HEK293T (cell line): ENCODE measurements around the gene AKR1C3.
A peak's percentile ranks its signal among the peaks of the same experiment; 100 is the strongest.
"Not testable (repeated sequence)": the region's sequence is repeated elsewhere in the genome, so short reads cannot be mapped to it uniquely, and the experiment has no call there.

ENCODE experiments used
- CTCF ChIA-PET: fragments of 350-600 bp; formaldehyde crosslinking; extraction: SDS; loops from one replicate; lab custom pipeline; 2021; ENCODE audit warnings: antibody characterized with exemption, inconsistent platforms; lab: Yijun Ruan, JAX
- POLR2A ChIA-PET: fragments of 350-600 bp; formaldehyde crosslinking; extraction: SDS; loops from one replicate; lab custom pipeline; 2020; ENCODE audit warnings: antibody characterized with exemption, inconsistent platforms; lab: Yijun Ruan, JAX
- DNase-seq: peaks from one replicate; pipeline ENCODE4 v3.0.0; 2012; ENCODE audit warnings: mixed read lengths; ENCODE audit errors: extremely low spot score
- ARNT ChIP-seq: fragments of 450-650 bp; IDR thresholded peaks from 2 replicates; pipeline ENCODE4 v1.6.1; 2017; ENCODE audit warnings: mild to moderate bottlenecking
- BHLHE40 ChIP-seq: fragments of 450-650 bp; IDR thresholded peaks from 2 replicates; pipeline ENCODE4 v1.6.1; 2016; ENCODE audit warnings: mild to moderate bottlenecking, moderate library complexity, borderline replicate concordance
- CTBP1 ChIP-seq: fragments of 450-650 bp; IDR thresholded peaks from 2 replicates; pipeline ENCODE4 v1.6.1; 2016; ENCODE audit warnings: borderline replicate concordance
- ELF4 ChIP-seq: fragments of 450-650 bp; IDR thresholded peaks from 2 replicates; pipeline ENCODE4 v1.6.1; 2017; ENCODE audit warnings: antibody characterized with exemption
- FOXA1 ChIP-seq: fragments of 450-650 bp; IDR thresholded peaks from 2 replicates; pipeline ENCODE4 v1.6.1; 2016; ENCODE audit warnings: mild to moderate bottlenecking
- FOXK2 ChIP-seq: fragments of 450-650 bp; IDR thresholded peaks from 2 replicates; pipeline ENCODE4 v1.6.1; 2016; ENCODE audit warnings: mild to moderate bottlenecking
- FOXM1 ChIP-seq: fragments of 450-650 bp; IDR thresholded peaks from 2 replicates; pipeline ENCODE4 v1.6.1; 2017; ENCODE audit warnings: mild to moderate bottlenecking, borderline replicate concordance
- HDGF ChIP-seq: fragments of 450-650 bp; IDR thresholded peaks from 2 replicates; pipeline ENCODE4 v1.6.1; 2017; ENCODE audit warnings: antibody characterized with exemption, borderline replicate concordance
- L3MBTL2 ChIP-seq: fragments of 450-650 bp; conservative IDR thresholded peaks from 2 replicates; pipeline ENCODE4 v1.6.1; 2016; ENCODE audit warnings: mild to moderate bottlenecking
- LEF1 ChIP-seq: fragments of 450-650 bp; IDR thresholded peaks from 2 replicates; pipeline ENCODE4 v1.6.1; 2017; ENCODE audit warnings: mild to moderate bottlenecking, borderline replicate concordance
- NFRKB ChIP-seq: fragments of 450-650 bp; IDR thresholded peaks from 2 replicates; pipeline ENCODE4 v1.6.1; 2016; ENCODE audit warnings: mild to moderate bottlenecking, moderate library complexity
- SP1 ChIP-seq: fragments of 450-650 bp; IDR thresholded peaks from 2 replicates; pipeline ENCODE4 v1.6.1; 2017
- SUZ12 ChIP-seq: fragments of 450-650 bp; IDR thresholded peaks from 2 replicates; pipeline ENCODE4 v1.6.1; 2016; ENCODE audit warnings: mild to moderate bottlenecking
- TARDBP ChIP-seq: fragments of 450-650 bp; IDR thresholded peaks from 2 replicates; pipeline ENCODE4 v1.6.1; 2016
- ZNF384 ChIP-seq: fragments of 450-650 bp; IDR thresholded peaks from 2 replicates; pipeline ENCODE4 v1.6.1; 2016
- TF ChIP-seq, protein P1 (sequence below): fragments of 450-650 bp; IDR thresholded peaks from 2 replicates; pipeline ENCODE4 v1.6.1; 2016

Gene AKR1C3

DNA sequence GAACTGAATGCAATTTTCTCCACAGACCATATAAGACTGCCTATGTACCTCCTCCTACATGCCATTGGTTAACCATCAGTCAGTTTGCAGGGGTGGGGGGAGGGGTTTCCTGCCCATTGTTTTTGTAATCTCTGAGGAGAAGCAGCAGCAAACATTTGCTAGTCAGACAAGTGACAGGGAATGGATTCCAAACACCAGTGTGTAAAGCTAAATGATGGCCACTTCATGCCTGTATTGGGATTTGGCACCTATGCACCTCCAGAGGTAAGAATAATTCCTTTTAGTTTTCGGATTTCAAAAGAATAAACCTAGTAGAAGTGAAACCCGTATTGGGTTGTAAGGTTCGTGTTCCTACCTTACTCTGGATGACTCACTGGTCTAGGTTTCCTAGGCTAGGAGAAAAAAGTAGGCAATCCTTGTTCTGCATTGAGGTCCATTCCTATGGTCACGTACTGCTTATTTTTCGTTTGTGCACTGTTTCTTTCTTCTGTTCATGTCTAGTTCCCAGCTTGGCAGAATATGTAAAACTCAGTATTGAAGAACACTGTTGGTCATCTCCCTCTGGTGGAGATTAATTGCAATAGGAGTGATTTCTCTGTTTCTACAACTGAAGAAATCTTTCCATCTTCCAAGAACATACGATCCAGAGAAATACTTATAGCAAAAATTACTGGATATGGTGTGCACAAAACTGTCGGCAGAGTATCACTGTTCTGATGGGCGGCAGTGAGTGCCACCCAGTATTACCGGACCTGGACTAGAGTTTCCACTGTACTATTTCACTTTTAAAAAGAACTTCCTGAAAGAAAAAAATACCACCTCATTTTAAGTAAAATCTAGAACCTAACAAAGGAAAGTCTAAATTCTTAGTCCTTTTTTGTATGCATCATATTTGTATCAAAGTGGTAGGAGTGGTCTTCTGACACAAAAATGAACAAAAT, at the start of gene AKR1C3:
Gene AKR1C3 (plus strand): TSS at position 150 of the 941 bp plus-strand sequence. CDS start 31 bp downstream, at position 181.
- CTCF ChIA-PET: no interaction called here
- POLR2A ChIA-PET: no interaction called here
- DNase-seq: peak; percentile 21
- TF ChIP-seq, protein P1, sequence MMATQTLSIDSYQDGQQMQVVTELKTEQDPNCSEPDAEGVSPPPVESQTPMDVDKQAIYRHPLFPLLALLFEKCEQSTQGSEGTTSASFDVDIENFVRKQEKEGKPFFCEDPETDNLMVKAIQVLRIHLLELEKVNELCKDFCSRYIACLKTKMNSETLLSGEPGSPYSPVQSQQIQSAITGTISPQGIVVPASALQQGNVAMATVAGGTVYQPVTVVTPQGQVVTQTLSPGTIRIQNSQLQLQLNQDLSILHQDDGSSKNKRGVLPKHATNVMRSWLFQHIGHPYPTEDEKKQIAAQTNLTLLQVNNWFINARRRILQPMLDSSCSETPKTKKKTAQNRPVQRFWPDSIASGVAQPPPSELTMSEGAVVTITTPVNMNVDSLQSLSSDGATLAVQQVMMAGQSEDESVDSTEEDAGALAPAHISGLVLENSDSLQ: no peak
- TF ChIP-seq ZNF384 (no peak), CTBP1 (no peak)

DNA sequence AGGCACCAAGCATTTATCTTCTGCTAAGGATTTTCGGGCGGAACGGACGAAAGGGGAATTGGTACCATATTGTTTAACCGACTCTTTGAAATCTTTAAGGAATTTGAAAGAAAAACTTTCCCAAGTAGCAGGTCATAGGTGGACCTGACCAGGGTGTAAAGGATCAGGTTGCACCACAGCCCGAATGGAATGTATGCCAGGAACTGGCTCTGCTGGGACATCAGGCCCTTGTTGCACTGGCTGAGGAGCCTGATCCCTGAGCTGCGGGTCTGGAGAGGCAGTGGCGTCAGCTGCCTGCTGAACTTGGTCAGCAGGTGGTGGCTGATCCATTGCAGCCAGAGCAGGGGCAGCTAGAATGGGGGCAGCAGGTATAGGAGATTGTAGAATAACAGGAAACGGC, 49.1 kb upstream of the AKR1C3 start:
- CTCF ChIA-PET: no interaction called here
- no peak for DNase-seq
- TF ChIP-seq TARDBP (no peak), FOXM1 (no peak), CTBP1 (no peak), ARNT (no peak), ELF4 (no peak), HDGF (no peak), FOXA1 (no peak), ZNF384 (no peak), SUZ12 (no peak), FOXK2 (no peak), L3MBTL2 (no peak), NFRKB (no peak), SP1 (no peak), BHLHE40 (no peak)
- TF ChIP-seq, protein P1: no peak
- POLR2A ChIA-PET: no interaction called here

DNA sequence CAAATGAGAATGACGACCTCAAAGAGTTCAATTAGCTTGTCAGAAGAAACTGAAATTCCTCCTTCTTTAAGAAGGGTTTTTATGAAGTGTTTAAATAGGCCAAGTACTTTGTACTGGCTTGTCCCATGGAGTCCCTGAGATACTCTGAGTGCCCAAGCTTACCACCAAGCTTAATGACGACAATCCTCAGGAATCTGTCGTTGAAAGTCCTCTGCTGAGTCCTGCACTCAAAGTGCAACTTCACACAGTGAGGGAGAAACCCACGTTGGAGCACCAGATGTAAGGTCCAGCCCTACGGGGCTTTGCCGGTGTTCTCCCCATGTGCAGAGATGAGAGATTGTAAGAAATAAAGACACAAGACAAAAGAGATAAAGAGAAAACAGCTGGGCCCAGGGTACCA, 47.8 kb upstream of the AKR1C3 start:
- CTCF ChIA-PET: no interaction called here
- DNase-seq: no peak
- TF ChIP-seq SP1: no peak
- POLR2A ChIA-PET: no interaction called here

DNA sequence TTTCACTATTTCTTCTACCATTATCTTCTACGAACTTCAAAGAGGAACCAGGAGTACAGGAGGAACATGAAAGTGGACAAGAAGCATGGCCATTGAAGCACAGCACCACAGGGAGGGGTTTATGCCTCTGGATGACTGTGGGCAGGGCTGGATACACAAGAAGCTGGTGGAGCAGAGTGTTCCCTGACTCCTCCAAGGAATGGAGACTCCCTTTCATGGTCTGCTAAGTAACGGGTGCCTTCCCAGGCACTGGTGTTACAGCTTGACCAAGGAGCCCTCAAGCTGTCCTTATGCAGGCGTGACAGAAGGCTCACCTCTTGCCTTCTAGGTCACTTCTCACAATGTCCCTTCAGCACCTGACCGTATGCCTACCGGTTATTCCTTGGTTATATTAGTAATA, 47.2 kb upstream of the AKR1C3 start:
- DNase-seq, CTCF ChIA-PET, POLR2A ChIA-PET: not testable (repeated sequence)

DNA sequence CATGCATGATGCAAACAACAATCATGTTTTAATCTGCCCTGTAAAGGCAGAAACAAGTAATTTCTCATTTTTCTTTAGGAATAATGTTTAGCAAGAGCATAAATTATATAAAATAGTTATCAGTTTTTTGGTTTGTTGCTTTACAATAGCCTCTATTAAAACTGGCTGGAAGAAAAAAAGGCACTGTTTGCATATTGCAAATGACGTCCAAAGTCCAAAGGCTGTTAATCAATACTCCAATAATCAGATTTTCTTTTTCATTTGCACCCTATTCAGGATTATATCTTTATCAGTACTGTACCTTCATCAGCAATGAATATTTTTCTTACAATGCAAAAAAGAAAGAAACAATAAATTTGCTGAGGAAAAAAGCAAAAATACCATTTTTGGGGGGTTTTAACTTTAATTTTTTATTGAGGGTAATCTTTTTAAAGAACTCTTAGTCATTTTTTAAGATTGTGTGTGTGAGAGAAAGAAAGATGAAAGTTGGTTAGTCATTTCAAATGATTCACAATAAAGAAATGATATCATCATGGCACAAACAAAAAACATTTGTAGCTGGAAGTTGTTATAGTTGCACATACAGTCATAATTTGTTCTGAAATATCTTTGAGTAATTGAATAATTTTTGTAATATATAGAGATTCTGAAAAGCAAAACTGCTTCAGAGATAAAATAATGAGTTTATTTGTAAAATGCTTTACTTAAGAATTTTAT, 46.1 kb upstream of the AKR1C3 start:
- POLR2A ChIA-PET: no interaction called here
- DNase-seq: no peak
- CTCF ChIA-PET: no interaction called here
- no peak for TF ChIP-seq TARDBP
- TF ChIP-seq ARNT: no peak
- TF ChIP-seq, protein P1: no peak
- TF ChIP-seq FOXM1: no peak
- no peak for TF ChIP-seq LEF1
- no peak for TF ChIP-seq CTBP1
- TF ChIP-seq NFRKB: no peak
- no peak for TF ChIP-seq FOXK2
- no peak for TF ChIP-seq BHLHE40
- no peak for TF ChIP-seq L3MBTL2
- TF ChIP-seq SUZ12: no peak
- no peak for TF ChIP-seq ELF4
- no peak for TF ChIP-seq ZNF384
- no peak for TF ChIP-seq SP1
- no peak for TF ChIP-seq HDGF
- no peak for TF ChIP-seq FOXA1

DNA sequence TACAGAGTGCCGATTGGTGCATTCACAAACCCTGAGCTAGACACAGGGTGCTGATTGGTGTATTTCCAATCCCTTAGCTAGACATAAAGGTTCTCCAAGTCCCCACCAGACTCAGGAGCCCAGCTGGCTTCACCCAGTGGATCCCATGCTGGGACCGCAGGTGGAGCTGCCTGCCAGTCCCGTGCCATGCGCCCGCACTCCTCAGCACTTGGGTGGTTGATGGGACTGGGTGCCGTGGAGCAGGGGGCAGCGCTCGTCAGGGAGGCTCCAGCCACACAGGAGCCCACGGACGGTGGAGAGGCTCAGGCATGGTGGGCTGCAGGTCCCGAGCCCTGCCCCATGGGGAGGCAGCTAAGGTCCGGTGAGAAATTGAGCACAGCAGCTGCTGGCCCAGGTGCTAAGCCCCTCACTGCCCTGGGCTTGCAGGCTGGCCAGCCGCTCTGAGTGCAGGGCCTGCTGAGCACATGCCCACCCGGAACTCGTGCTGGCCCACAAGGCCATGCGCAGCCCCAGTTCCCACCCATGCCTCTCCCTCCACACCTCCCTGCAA, 41.2 kb upstream of the AKR1C3 start:
- DNase-seq, CTCF ChIA-PET, POLR2A ChIA-PET: not testable (repeated sequence)

DNA sequence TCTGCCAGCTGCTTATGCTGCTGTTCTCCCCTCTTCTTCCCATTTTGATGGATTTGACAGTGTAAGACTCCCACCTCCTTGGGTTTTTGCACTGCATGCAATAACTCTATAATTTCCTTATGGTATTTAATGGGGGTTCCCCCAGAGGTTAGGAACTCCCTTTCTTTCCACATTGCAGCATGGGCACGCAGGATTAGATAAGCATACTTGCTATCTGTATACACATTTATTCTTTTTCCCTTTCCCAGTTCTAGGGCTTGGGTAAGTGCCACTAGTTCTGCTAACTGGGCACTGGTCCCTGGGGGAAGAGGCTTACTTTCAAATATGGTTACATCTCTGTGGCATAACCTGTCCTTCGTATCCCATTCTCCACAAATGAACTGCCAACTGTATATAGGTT, 39.4 kb upstream of the AKR1C3 start:
- POLR2A ChIA-PET, DNase-seq, CTCF ChIA-PET: not testable (repeated sequence)

DNA sequence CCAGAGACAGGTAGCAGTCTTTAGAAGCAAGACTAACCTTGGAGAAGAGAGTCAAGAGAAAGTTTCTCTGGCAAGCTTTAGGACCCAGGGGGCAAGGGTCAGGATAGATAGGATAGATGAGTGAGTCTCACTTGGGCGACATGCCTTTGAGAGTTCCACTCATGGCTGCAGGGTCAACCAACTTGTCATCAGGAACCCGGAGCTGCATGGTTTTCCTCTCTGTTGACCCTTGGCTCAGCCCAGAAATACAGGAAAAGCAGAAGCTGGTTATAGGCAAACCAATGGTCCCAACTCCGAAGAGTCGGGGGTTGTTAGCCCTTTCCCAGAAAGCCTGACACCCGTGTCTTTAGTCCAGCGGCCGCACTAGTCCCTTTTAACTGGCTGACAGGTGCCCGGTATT, 34.9 kb upstream of the AKR1C3 start:
- DNase-seq, POLR2A ChIA-PET, CTCF ChIA-PET: not testable (repeated sequence)

DNA sequence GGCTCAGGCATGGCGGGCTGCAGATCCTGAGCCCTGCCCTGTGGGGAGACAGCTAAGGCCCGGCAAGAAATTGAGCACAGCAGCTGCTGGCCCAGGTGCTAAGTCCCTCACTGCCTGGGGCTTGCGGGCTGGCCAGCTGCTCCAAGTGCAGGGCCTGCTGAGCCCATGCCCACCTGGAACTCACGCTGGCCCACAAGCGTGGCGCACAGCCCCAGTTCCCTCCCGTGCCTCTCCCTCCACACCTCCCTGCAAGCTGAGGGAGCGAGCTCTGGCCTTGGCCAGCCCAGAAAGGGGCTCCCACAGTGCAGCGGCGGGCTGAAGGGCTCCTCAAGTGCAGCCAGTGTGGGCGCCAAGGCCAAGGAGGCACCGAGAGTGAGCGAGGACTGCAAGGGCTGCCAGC, 33.4 kb upstream of the AKR1C3 start:
- POLR2A ChIA-PET, DNase-seq: not testable (repeated sequence)

More for the DNA sequence above, 33.4 kb upstream of the AKR1C3 start:
- CTCF ChIA-PET: not testable (repeated sequence)
